Measurements from ENCODE around the gene APLN.

APLN gene, protein sequence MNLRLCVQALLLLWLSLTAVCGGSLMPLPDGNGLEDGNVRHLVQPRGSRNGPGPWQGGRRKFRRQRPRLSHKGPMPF

DNA sequence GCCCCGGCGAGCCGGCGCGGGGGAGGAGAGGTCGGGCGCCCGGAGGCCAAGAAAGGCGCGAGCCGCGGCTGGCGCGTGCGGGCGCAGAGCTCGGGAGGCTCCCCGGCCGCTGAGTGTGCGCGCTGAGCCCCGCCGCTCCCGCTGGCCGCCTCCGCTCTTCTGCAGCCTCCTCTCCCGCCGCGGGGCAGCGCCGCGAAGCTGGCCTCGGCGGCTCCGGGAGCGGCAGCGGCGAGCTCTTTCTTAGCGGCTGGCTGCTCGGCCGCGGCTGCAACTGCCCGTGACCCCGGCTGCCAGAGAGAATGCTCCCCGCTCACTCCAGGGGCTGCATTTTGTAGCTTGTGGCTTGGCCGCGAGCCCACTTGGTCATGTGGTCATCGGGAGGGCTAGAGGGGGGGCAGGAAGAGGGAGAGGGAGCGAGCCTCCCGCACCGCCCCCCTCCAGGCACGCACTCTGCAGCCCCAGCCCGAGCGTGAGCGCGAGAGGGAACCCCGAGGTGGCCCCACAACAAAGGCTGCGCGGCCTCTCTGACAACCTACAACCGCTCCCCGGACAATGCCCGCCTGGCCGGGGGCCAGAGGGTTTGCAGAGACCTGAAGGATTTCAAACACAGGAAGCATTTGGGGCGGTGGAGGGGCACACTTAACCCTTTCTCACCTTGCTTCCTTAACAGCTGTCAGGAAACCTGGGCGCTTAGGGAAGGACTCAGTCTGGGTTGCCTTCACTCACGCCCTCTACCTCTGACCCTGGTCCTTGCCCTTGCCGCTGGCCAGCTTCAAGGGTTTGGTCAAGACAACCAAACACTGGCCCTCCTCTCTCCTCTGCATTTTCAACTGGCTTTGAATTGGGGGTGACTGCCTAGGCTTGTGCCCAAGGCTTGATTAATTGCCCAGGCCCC is at the start of gene APLN:
APLN (minus strand) TSS at position 305 of the 895 bp plus-strand sequence. CDS start 326 bp downstream, outside the sequence.
- peak; percentile 76 for DNase-seq (ENCODE audit: low spot score)

DNA sequence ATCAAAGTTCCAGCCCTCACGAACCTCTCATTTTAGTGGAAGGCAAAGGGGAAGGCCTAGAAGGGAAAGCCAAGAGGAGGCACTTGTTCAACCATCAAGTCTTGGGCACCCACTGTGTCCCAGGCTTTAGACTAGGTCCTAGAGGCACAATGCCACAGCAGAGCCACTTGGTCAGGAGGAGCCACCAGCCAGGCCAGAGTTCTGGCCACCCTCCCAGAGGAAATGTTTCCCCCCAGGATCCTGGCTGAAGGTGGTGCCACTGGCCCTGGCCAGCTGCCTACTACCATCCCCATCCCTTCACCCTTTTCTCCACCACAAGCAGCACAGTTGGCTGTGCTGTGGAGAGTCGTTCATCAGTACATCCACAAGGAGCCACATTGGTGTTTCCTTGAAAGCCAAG is 49.7 kb upstream of the APLN start:
- DNase-seq (ENCODE audit: low spot score), result no peak

DNA sequence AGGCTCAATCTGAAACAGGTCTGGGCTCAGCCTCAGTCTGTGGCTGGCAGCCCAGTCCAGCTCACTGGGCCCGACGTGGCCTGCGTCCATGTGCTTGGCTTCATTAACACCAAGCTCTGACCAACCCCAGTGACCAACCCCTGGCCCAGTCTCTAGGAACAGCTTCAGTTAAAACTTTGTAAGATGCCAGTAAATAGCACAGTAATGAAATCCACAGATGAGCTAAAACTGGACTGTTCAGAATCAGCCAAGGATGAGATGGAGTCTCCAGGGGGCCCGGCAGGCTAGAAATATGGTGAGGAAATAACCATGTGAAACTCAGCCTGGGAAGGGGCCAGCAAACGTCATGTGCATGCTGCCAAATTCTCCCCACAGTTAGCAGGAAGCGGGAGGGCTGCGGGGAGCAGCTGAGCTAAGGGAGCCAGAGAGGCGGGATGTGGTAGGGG is 46.9 kb upstream of the APLN start:
- no peak for DNase-seq (ENCODE audit: low spot score)

DNA sequence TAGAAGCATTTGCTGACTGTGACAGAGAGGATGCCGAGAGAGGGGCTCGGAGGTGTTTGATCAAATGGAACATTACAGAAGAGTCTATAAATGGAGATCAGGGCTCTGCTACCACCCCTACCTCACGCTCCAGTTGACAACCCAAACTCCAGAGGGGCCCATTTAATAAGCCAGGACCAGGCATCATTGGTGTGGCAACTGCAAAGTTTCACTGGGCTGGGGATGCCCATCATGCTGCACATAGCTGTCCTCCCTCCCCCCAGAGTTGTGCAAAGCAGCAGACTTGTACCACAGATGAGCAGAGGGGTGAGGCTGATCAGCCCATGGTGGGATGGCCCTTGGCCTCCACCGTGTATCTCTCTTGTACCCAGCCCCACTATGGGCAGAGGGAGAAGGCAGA is 45.8 kb upstream of the APLN start:
- no peak for DNase-seq (ENCODE audit: low spot score)

DNA sequence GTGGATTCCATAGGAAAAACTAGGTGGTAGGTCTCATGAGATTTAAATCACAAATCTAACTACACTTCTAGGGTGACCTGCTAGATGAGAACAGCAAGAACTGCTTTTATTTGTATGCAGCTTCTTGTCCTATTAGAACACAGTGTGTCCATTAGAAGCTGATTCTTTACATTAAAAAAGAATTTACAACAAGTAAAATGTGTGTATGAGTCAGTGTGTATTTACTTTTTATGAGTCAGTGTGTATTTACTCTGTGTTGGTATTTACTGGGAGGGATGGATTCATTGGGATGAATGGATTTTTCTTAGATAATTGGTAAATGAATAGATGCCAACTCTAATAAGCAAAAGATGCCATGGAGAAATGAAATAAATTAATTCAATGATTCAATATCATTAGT is 43.4 kb upstream of the APLN start:
- no peak for DNase-seq (ENCODE audit: low spot score)

DNA sequence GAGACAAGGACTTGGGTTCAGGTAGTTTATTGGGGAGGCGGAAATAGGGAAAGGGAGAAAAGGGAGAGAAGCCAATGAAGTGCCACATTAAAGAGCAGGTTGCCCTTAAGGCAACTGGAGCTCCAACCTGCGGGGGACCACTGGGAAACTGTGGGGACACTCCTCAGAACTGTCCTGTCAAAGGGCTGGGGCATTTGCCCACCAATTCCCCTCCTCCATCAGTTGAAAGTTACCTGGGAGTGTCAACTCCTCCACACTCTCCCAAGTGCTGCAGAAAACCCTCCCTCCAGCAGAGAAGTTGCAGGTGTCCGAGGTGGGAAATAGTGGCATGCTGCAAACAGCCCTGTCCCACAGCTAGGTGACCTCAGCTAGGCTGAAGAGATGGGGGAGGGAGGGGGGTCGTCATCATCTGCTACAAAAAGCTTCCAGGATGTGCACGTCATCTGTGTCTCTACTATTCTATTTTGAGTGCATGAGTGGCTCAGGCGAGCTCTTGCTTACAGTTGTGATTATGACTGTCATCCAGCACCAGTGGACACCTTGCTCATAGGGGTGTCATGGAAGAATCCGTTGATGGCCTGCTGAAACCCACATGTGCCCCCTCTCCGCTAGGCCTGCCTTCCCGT is 42.6 kb upstream of the APLN start:
- DNase-seq (ENCODE audit: low spot score), result no peak

DNA sequence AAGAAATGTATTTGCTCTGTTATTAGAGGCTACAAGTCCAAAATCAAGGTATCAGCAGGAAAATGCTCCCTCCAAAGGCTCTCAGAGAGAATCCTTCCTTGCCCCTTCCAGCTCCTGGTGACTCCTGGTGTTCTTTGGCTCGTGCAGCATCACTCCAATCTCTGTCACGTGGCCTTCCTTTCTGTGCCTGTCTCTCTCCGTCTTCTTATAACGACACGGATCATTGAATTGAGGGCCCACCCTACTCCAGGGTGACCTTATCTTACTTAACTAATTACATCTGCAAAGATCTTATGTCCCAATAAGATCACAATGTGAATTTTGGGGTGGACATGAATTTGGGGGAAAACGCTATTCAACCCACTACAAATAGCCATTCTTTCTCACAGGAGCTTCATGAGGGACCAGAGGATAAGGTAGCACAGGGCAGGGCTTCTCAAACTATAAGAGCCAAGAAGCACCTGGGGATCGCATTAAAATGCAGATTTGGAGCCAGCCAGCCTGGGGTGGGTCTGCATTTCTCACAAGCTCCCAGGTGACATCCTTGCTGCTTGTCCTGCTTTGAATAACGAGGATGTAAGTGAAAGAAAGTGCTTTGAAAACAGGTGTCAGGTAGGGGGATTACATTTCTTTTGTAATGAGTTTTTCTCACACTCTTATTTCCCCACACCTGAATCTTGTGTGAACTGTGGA is 41.9 kb upstream of the APLN start:
- DNase-seq (ENCODE audit: low spot score), result no peak

DNA sequence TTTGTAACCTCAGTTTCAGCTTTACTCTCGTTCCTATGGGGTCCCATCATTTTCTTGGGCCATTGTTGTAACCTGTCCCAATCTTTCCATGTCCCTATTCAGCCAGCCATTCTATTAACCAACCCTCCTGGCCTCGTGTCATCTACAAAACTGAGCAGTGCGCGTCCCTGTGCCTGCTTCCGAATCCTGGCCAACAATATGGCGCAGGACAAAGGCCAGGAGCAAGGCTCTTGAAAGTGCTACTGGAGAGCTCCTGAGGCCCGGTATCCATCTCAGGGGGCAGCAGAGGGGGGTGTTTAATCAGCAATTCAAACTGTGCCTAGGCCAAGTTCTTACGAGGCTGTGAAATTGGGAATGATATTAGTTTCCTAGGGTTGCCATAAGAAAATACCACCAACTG is 41.2 kb upstream of the APLN start:
- no peak for DNase-seq (ENCODE audit: low spot score)

DNA sequence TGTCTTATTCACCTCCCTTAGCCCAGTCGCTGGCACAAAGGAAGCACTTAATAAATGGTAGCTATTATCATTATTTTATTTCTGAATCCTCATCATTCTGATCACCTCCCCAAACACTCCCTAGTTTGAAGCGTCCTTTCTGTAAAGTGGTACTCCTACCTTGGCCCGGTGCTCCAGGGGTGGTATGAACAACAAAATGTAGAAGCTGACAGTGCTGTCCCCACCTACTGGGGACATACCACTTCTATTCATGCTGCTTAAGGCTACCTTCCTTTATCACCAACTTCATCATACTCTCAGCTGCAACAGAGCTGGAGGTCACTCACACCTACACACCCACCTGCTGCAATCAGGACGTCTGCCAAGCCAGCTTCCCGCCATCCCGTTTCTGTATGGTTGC is 40.8 kb upstream of the APLN start:
- no peak for DNase-seq (ENCODE audit: low spot score)

DNA sequence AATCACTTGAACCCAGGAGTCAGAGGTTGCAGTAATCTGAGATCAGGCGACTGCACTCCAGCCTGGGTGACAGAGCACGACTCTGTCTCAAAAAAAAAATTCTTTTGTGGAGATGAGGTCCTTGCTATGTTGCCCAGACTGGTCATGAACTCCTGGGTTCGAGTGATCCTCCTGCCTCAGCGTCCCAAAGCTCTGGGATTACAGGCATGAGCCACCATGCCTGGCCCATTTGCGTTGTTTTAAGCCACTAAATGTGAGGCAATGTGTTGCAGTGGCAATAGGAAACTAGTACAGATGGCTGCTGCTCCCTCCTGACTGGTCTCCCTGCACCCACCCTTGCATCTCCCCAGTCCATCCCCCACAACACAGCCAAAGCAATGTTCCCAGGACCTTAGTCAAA is 40.0 kb upstream of the APLN start:
- no peak for DNase-seq (ENCODE audit: low spot score)

DNA sequence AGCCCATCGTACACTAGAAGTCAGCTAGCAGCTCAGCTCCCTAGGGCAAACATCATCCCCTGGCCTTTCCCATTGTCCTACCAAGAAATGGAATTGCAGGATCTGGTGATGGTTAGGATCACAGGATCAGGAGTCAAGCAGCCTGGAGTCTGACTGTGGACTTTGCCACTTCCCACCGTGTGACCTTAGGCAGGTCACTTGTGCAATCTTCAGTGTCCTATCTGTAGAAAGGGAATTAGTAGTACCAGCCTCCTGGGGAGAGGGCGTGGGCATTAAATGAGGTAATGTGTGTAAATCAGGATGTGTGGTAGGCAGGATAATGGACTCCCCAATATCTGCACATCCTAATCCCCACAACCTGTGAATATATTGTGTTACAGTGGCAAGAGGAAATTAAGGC is 38.6 kb upstream of the APLN start:
- no peak for DNase-seq (ENCODE audit: low spot score)

DNA sequence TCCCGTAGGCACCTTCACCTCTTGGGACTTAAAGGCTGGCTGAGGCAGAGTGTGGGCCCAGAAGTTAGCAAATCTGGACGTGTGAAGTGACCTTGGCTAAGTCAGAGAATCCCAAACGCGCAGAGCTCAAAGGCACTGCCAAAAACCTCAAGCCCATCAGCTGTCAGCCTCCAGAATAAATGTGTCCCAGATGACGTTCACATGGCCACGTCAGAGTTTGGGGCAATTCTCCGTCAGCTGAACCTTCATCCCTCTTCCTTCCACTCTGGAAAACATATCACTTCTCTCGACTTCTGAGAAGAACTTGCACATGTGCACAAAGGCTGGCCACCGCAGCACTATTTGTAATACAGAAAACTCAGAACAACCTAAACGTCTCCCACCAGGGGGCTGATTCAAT is 35.7 kb upstream of the APLN start:
- no peak for DNase-seq (ENCODE audit: low spot score)

DNA sequence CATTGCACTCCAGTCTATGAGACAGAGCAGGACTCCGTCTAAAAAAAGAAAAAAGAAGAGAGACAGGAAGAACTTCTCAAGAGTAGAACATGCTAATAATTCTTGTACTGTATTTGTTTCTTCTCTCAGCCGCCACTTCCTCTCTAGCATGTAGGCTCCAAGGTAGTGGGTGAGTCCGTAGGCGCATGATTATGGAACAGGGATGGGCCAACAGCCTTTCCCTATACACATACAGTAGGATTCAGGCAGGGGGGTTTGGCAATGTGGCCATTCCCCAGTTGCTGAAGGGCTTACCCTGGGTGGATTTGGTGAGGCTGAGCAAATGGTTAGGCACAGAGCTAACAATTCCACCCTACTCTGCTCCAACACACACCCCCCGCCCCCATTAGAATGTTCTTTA is 35.0 kb upstream of the APLN start:
- no peak for DNase-seq (ENCODE audit: low spot score)

DNA sequence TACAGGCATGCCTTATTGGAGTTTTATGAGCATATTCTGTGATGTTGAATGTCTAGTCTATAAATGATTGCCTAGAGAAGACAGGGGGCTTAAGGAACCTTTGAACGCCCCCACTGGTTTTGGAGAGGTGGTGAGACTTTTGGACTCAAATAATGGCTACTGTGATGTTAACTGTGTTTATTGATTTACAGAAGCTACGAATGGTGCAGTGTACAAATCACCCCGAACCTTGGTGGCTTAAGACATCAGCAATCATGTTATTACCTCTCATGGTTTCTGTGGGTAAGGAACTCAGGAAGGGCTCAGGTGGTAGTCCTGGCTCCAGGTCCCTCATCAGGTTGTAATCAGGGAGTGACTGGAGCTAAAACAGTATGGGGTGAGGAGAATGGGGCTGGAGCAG is 33.3 kb upstream of the APLN start:
- no peak for DNase-seq (ENCODE audit: low spot score)

DNA sequence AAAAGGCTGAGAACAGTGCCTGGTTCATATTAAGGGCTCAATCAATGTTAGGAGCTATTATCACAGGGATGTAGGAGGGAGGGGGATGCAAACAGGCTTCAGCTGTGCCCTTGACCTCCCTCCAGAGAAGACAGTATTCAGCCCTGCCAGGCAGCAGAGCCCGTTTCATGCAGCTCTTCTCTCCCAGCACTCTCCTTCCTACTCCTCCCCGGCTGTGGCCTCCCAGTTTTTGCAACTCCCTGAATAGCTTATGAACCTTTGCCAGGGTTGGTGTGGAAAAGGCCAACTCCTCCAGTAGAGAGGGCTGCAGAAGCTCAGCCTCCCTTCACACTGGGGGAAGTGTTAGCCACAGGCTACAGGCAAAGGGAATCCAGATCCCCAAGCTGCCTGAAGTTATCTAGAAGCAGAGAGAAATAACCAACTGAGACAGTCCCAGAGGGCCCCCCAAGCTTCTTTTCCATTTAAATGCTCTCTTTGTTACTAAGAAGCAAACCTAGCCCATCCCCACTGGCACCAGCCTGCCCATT is 31.7 kb upstream of the APLN start:
- no peak for DNase-seq (ENCODE audit: low spot score)

DNA sequence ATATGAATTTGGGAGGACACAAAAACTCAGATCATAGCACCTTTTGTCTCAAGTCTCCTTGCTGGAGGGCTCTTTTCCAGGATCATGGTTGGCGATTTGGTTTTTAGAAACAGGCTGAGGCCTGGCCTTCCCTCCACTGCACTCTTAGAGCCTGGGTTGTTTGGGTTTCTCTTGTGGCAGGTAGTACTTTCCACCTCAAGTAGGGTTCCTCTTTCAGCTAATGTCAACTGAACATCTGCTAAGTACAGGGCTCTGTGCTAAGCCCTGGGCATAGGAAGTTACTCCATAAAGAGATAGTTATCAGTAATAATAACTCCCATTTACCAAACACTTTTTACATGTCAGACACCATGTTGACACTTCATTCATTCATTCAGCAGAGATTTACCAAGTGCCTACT is 28.2 kb upstream of the APLN start:
- DNase-seq (ENCODE audit: low spot score), result no peak

DNA sequence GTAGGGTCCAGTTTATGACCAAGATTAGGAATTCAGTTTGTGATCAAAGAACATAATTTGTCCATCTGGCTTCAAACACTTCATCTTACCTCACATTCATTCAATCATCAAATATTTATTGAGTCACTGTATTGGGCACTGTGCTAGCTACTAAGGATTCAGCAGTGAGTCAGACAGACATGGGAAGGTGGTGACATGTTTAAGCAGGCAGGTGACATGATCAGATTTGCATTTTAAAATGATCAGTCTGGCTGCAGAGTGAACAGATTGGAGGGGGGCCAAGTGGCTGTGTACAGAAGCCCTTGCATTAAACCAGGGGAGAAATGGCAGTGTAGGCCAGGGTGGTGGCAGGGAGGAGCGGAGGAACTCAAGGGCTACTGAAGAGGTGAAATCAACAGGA is 25.1 kb upstream of the APLN start:
- DNase-seq (ENCODE audit: low spot score), result no peak

DNA sequence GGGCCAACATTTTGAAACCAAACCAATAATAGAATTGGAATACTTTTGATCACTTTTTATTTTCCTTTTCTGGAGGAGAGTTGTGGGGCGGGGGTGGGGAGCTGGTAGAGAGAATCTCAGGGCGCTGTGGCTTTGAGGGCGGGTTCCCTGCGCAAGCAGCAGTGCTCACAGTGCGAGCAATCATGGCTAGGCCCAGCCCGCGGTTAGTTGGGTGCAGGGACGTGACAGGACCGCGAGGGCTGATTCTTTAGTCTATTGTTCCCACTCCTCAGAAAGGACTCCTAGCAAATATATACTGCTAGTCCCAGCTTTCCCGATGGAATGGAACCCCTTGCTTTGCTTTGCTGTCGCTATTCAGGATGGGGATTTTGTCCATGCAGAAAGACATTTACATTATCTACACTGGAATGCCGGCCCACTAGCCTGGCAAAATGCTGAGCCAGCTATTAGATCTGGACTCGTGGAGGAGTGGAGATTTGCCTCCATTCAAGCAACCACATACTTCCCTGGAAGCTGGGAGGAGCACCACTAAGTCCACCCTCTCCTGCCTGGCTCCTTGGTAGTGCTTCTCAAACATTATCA is 23.9 kb upstream of the APLN start:
- no peak for DNase-seq (ENCODE audit: low spot score)

DNA sequence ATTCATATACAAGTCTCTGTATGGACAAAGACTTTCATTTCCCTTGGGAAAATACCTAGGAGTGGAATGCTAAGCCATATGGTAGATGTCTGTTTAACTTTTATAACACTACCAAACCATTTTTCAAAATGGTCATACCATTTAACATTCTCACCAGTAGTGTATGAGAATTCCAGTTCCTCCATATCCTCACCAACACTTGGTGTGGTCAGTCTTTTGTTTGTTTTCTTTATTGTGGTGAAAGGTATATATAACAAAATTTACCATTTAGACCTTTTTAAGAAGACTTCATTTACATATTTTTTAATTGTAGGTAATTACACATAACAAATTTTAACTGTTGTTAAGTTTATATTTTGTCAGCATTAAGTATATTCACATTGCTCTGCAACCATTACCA is 12.7 kb upstream of the APLN start:
- DNase-seq (ENCODE audit: low spot score), result no peak

DNA sequence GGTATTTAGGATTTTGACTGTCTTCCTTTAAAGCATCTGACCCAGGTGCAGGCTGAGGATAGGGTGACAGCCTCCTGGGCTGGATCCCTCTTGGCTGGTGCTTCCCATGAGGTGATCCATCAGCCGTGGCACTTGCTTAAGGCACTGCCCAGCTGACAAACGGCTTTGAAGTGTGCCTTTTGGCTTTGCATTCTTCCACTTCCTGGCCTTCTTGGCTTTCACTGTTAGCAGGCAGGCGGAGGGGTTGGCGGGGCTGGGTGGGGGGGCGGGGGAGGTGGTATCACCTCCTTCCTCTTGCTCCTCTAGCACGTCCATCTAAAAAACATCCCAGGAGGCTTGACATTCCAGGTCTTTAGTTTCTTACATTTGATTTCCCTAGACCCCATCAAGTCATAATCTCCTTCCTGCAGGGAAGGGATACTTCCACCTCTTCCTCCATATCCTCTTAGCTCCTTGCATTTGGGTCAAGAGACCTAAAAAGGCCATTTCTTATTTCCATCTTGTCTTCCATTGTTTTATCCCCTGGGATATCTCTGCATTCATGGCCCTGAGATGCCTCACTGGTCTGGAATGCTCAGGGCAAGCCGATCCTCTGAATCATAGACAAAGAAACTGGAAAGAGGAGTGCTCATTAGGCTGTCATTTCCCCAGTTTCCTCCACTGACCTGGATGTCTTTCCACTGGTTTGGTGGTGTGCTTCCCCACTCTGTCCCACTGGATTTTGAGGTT is 11.3 kb upstream of the APLN start:
- DNase-seq (ENCODE audit: low spot score), result peak; percentile 89

DNA sequence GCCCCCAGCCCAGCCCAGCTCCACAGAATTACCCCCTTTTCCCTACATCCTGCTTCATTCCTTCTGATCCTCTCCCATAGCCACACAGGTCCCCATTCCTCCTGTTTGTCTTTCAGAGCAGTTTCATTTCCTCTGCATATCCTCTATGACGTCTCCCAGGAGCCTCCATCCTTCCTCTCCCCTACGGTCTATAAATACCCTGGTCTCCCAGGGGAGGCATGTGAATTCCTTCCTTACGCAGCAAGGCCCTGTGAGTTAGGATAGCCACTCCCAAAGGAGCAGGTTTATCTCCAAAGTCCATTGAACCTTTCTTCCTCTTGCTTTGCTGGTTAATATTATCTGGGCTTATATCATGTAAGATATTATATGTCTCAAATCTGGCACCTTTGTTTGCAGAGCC is 8.4 kb upstream of the APLN start:
- no peak for DNase-seq (ENCODE audit: low spot score)

DNA sequence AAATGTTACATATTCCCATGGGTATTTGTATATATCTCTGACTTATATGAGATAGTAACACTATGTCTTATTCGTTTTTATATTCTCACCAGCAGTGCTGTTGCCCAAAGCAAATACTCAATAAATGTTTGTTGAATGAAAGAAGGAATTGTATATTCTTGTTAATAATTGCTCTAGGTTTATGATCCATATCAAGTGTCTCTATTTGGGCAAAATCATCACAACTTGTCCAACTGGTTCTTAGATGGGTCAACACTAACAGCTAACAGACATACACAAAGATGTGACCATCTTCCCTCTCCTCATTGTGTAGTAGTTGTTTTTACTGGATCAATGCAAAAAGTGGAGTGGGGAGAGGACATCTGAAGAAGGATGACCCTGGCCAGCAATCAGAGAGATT is 6.6 kb upstream of the APLN start:
- no peak for DNase-seq (ENCODE audit: low spot score)

Measured in kidney capillary endothelial cell (primary cell).